PC-3 (cell line): ENCODE measurements around the gene DSCAM.

Experiments
- EZH2 ChIP-seq: fragments of 300-600 bp; sonication (generic); IDR thresholded peaks from one replicate; pipeline ENCODE4 v1.6.1; 2017; ENCODE audit warnings: antibody characterized with exemption, mild to moderate bottlenecking, low read length; ENCODE audit not compliant: unreplicated experiment
- EZH2phosphoT487 ChIP-seq: fragments of 300-600 bp; sonication (generic); IDR thresholded peaks from 2 replicates; pipeline ENCODE4 v1.6.1; 2018; ENCODE audit warnings: mild to moderate bottlenecking, antibody characterized with exemption, low read length, borderline replicate concordance
- TF ChIP-seq, protein P1 (sequence below): fragments of 300-600 bp; sonication (generic); conservative IDR thresholded peaks from 2 replicates; pipeline ENCODE4 v1.5.1; 2017; ENCODE audit warnings: antibody characterized with exemption, low read depth, mild to moderate bottlenecking, low read length

DNA sequence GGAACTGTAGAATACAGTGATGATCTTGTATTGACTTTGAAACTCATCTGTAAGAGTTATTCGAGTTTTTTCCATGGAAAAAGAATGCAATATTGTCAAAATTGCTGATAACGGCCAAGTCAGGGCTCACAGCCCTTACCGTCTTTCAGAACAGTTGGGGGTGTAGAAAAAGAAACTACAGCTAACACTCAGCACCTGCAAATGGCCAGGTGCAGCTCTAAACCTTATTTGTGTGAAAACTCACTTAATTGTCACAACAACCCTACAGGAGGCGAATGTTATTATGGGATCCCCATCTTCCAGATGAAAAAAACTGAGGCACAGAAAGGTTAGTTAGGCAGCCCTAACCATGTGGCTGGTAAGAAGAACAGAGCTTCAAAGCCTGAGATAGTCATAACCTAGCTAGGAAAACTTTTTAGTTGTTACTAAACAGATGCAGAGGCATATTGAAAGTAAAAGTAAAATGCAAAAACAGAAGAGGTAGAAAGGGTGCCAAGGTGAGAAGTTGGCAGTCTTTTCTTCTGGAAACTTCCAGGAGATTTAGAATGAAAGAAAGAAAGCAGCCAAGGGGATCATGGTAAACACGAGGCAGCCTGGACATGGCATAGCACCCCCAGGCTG is 76.4 kb downstream of the DSCAM start:
- TF ChIP-seq, protein P1, sequence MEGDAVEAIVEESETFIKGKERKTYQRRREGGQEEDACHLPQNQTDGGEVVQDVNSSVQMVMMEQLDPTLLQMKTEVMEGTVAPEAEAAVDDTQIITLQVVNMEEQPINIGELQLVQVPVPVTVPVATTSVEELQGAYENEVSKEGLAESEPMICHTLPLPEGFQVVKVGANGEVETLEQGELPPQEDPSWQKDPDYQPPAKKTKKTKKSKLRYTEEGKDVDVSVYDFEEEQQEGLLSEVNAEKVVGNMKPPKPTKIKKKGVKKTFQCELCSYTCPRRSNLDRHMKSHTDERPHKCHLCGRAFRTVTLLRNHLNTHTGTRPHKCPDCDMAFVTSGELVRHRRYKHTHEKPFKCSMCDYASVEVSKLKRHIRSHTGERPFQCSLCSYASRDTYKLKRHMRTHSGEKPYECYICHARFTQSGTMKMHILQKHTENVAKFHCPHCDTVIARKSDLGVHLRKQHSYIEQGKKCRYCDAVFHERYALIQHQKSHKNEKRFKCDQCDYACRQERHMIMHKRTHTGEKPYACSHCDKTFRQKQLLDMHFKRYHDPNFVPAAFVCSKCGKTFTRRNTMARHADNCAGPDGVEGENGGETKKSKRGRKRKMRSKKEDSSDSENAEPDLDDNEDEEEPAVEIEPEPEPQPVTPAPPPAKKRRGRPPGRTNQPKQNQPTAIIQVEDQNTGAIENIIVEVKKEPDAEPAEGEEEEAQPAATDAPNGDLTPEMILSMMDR, result no peak
- TF ChIP-seq EZH2, result no peak
- no peak for TF ChIP-seq EZH2phosphoT487
